22Rv1 (cell line): ENCODE measurements around the gene ADGRF1.

Source experiments
- ZFX ChIP-seq: fragments of 450-650 bp; IDR thresholded peaks from 2 replicates; pipeline ENCODE4 v1.6.1; 2017; ENCODE audit warnings: antibody characterized with exemption, borderline replicate concordance
- TF ChIP-seq, protein P1 (sequence below): fragments of 450-650 bp; IDR thresholded peaks from 2 replicates; pipeline ENCODE4 v1.5.1; 2017; ENCODE audit warnings: mild to moderate bottlenecking

DNA sequence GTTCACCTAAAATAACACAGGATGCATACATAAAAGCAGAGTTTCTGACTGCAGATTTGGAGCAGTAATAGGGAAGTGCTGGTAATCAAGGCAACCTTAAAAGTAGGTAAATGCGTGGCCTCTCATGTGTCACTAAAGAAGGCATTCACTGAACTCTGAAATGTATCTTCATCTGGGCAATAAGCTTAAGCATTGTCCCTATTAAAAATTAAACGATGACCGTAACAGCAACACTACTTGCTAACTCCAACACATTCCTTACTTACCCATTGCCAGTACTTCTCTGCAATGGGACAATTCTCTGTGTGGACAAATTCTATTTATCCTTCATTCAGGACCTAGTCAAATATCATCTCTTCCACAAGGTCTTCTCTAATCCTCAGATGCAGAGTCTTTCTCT is 19.9 kb downstream of the ADGRF1 start:
- TF ChIP-seq, protein P1, sequence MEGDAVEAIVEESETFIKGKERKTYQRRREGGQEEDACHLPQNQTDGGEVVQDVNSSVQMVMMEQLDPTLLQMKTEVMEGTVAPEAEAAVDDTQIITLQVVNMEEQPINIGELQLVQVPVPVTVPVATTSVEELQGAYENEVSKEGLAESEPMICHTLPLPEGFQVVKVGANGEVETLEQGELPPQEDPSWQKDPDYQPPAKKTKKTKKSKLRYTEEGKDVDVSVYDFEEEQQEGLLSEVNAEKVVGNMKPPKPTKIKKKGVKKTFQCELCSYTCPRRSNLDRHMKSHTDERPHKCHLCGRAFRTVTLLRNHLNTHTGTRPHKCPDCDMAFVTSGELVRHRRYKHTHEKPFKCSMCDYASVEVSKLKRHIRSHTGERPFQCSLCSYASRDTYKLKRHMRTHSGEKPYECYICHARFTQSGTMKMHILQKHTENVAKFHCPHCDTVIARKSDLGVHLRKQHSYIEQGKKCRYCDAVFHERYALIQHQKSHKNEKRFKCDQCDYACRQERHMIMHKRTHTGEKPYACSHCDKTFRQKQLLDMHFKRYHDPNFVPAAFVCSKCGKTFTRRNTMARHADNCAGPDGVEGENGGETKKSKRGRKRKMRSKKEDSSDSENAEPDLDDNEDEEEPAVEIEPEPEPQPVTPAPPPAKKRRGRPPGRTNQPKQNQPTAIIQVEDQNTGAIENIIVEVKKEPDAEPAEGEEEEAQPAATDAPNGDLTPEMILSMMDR, result no peak
- no peak for TF ChIP-seq ZFX
